GM19395 (cell line): ENCODE data around the gene MAMSTR.
"Not testable (repeated sequence)": the region's sequence is repeated elsewhere in the genome, so short reads cannot be mapped to it uniquely, and the experiment has no call there.

ENCODE experiments used
- ATAC-seq: cut with Tn5 transposase; IDR thresholded peaks from one replicate; pipeline ENCODE4 v1.9.1; 2021; ENCODE audit warnings: mild to moderate bottlenecking, moderate library complexity; ENCODE audit not compliant: unreplicated experiment

MAMSTR gene

DNA sequence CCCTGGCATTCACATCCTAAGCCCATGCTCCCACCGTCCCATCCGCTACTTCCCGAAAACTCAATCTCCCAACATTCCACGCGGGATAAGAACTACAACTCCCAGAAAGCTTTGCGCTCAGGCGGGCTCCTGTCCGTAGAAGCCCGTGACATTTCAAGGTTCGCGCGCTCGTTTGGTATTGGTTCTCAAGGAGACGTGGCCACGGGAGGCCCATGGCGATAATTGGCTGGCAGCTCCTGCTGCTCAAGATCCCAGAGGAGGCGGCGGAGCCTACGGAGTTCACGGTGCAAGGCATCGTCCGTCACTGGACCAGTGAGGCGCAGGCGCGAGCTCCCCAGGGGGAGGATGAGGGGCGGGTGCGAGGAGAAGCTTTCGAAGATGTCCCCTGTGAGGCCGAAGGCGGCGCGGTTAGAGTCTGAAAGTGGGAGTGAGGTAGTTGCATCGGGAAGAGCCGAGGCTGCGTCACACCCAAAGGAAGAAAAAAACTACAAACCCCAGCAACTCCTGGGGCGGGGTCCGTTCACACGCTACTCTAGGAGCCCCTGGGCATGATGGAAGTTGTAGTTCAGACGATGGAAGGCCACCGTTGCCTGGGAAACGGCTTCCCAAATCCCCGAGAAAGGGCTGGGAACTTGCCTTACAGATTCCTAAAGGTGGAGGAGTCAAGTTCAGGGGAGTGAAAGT, 1.2 kb upstream of the MAMSTR start:
- peak; percentile 79 for ATAC-seq

DNA sequence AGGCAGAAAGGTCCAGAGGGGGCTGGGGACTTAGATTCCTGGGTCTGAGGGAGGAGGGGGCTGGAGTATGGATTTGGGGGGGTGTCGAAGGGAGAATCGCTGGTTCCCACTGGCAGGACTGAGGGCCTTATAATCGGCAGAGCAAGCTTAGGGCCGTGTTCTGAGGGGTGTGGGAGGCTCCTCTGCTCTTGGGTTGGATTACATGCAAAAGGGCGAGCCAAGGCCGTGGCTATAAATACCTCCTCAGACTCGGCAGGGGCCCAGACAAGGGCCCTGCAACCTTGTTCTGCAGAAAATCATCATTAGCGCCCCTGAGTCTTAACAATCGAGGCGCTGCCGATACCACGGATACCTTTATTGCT, 707 bp upstream of the MAMSTR start:
- peak; percentile 14 for ATAC-seq

DNA sequence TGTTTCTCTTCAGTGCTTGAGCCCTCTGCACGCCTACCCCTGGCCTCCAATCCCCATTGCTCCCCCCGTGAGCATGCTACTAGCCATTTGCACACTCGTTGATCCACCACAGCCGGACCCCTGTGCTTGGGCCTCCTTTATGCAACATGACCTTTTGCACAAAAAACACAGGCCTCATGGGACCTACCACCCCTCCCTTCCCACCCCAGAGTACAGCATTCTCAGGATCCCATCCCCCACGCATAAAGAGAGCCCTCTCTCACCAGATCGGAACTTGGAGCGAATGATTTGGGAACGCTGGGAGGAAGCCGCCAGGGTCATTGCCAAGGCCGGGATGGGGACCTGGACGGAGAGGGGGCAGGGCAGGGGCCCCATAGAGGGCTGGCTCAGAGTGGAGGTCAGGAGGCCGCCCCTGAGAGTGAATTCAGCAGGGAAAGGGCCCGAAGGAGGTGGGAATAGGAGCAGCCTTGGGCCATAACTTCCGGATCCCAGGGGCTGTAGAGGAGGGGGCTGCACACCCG, 754 bp downstream of the MAMSTR start:
- ATAC-seq = no peak

DNA sequence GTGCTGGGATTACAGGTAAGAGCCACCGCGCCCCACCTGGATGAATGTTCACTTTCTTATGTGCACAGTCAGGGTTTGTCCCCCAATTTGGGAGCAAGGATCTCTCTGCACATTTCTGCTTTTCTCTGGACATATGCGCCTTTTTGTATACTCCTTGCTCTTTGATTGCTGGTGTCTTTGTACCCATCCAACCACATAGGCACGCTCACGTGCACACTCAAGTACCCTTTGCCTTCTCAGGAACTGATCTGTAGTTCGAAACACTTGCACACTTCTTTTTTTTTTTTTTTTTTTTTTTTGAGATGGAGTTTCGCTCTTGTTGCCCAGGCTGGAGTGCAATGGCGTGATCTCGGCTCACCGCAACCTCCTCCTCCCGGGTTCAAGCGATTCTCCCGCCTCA, 1.4 kb downstream of the MAMSTR start:
- not testable (repeated sequence) for ATAC-seq

DNA sequence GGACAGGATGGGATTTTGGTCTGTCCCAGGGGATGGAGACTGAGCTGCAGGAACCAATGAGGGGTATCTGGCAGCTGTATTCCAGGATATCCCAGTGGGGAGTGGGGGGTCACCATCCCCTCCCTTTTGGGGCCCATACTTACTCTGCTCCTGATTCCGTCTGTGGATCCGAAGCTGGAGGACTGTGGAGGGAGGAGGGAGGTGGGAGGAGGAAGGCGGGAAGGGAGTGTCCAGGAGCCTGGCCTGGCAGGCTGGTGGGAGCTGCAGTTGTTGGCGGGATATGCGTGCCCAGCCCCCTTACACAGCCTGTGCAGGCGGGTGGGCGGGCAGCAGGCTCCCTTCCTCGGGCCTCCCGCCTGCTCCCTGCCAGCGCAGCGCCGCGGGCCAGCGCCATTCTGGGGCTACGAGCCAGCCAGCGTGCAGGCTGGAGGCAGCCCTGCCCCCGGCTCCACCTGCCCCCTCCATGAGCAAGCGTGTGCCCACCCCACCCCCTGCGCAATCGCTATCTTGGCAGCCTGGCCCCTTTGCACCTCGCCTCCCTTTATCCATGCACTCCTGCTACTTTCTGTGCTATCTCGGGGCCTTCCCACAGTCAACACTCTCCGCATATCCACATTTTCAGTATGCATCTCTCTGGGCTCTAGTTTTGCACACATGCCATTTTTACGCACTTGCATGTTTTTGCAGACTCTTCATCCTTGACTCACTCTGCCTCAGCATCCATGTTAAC, 2.8 kb downstream of the MAMSTR start:
- ATAC-seq = no peak

DNA sequence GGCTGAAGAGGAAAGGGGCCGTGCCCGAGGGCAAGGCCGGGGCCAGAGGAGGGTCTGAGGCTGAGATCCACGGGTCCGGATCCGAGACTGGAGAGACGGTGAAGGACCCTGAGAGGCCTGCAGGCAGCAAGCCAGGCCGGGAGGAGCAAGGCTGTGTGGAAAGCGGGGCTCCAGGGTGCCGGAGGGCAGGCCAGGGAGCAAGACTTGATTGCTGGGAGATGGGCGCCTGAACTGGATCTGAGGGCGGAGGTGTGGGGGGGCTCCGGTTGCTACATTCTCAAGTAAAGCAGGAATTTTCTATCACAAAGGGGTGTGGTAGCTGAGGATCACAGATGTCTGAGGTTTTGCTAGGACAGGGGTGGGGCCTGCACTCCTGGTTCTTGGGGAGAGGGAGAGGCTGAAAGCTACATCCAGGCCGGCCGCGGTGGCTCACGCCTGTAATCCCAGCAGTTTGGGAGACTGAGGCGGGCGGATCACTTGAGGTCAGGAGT, 3.8 kb downstream of the MAMSTR start:
- no peak for ATAC-seq

DNA sequence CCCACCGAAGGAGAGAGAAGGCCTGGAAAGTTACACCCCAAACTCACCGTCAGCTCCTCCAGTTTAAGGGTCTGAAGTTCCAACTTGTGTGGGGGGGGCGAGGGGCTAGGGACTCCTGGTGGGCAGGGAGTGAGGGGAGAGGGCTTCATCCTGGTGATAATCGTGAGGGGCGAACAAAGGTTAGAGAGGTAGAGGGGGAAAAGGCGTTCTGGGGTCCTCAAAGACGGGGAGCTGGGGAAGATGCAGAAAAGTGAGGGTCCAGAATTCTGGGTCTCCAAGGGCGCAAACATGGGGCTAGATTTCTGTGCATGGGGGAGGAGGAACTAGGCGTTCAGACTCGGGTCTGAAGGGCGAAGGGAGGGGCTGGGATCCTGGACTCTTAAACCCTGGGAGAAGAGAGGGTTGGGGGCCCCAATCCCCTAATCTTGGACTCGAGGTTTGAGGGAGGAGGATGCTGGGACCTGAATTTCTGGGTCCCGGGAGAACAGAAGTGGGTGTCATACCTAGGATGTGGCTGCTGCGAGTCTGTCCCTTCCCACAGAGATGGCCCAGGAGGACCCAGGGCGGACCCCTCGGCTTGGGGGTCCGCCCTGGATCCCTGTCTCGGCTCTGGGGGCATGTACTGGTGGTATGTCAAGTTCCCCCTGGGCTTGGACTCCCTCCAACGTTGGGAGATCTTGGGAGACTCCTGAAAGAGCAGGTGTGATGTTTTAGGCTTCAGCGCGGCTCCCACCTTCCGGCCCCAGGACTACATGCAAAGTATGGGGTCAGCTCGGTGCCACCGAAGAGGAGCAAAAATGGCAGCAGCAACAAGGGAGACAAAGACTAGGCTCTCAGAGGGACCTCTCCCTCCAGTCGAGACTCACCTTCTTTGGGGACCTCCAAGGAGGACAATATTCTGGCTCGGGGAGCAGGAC, 4.5 kb downstream of the MAMSTR start:
- ATAC-seq = no peak

DNA sequence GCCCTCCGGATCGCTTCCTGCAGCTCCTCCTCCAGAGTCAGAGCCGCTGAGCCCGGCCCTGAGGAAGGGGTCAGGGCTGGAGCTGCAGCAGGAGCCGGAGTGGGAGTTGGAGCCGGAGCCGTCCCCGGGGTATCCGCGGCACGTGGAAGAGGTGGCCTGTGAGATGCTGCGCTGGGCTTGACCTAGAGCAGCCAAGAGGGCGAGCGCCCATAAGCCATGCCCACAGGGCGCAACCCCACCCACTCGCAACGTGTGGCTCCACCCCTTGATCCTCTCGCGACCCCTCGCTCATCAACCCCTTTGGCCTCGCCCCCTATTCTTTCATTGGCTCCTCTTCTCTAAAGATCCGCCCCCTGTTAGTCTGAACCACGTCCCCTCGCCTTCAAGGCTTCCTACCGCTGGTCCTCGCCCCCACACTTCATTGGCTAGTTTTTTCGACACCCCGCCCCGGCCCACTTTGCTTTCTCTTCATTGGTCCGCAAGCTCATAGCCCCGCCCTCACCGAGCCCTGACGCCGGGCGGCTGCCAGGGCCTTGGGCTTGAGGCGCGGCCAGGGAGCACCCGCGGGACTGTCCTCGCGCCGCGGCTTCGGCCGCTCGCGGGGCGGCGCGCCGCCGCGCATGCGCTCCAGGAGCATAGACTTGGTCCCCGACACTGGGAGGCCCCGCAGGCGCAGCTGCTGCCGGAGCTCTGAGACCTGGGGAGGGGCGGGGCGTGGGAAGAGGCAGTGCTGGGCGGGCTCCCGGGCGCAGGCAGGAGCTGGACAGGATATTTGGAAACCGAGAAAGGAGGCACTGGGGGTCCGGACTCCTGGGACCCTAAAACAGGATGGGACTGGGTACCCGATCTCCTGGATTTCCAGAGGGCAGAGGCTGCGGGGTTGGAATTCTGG, 5.4 kb downstream of the MAMSTR start:
- ATAC-seq = peak; percentile 92

DNA sequence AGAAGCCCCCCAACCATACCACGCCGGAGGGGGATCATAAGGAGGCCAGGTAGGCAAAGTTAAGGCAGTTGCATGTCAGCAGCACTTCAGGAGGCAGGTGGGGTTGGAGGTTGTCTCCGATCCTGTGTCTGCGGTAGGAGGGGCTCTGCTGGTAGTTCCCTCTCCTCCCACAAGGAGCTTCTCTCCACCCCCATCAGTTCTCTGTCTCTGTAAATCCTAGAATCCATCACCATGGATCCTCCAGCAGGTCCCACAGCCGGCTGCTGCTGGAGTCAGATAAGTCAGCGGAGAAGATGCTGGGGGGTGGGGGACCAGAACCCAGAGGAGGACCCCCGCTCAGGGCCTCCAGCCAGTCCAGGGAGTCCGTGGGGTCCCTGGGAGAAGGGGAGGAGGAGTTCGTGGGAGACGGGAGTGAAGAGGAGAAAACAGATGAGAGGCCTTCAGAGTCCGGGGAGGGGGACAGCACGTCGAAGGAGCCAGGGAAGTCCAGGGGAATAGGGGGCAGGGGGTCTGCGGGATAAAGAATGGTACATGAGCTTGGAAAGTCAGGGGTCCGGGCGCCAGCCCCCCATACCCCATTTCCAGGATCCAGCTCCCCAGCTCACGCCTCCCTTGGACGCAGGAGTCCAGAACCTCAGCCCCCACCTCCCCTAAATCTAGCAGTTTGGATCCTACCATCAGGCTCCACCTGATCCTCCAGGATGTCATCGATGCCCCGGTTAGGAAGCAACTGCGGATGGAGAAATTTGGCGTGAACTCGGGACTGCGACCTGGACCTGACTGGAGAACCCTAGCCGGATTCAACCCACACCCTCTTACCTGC, 6.3 kb downstream of the MAMSTR start:
- ATAC-seq = no peak

DNA sequence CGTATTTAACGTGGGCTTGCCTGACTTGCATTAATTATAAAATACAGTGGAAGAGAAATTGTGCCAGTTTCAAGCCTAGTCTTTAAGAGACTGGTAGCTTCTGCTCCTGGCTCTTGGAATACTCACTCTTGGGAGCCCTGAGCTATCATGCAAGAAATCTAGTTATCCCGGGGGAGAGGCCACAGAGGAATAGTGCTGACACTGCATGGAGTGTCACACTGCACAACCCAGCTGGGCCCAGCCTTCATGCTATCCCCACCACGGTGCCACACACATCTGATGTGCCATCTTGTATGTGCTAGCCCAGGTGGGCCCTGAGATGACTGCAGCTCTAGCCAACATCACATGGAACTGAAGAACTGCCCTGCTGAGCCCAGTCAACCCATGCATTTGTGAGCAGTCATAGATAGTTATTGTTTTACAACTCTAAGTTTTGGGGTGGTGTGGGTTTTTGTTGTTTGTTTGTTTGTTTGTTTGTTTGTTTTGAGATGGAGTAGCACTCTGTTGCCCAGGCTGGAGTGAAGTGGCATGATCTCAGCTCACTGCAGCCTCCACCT, 8.3 kb downstream of the MAMSTR start:
- ATAC-seq = no peak

DNA sequence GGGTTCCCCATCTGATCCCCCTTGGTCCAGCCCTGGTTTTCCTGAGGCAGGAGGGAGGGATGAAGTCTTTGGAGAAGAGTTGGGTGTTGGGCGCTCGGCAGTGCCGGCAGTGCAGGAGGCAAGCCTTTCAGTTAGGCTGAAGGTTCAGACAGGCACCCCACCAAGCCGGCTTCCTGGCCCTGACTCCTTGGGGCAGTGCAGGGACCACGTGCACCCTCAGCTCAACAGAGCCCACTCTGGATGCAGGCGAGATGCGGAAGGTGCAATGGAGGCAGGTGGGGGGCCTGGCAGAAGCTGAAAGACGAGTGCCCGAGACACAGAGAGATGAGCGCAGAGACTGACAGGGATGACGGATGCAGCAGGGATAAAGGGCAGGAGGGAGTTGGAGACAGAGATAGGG, 11.1 kb downstream of the MAMSTR start:
- ATAC-seq = no peak

DNA sequence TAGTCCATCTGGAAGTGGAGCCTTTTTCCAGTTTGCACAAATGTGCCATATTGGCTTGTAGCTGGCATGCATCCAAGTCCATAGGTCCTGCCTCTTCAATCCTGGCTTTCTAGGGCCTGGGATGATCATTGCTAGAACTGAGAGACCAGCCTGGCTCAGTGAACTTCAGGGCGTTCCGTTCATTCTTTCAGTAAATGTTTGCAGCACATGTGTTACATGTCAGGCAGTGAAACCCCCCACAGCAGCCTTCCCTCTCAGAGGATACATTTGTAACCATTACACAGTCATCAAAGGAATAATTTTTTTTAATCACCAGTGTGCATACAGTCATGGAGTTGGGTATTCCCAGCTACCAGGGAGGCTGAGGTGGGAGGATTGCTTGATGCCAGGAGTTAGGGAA, 14.1 kb downstream of the MAMSTR start:
- no peak for ATAC-seq

DNA sequence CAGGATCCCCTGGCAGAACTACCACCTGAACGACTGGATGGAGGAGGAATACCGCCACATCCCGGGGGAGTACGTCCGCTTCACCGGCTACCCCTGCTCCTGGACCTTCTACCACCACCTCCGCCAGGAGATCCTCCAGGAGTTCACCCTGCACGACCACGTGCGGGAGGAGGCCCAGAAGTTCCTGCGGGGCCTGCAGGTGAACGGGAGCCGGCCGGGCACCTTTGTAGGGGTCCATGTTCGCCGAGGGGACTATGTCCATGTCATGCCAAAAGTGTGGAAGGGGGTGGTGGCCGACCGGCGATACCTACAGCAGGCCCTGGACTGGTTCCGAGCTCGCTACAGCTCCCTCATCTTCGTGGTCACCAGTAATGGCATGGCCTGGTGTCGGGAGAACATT, 16.2 kb downstream of the MAMSTR start:
- no peak for ATAC-seq

DNA sequence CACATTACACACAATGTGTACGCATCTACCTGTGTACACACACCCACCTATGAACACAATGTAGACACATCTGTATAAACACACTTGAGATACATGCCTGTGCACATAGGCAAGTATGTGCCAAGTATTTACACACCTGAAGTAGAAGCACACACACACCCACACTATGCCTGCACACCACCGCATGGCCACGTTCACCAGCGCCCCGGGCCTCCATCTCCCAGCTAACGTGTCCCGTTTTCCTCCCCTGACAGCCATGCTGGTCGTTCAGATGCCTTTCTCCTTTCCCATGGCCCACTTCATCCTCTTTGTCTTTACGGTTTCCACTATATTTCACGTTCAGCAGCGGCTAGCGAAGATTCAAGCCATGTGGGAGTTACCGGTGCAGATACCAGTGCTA, 16.8 kb downstream of the MAMSTR start:
- no peak for ATAC-seq

DNA sequence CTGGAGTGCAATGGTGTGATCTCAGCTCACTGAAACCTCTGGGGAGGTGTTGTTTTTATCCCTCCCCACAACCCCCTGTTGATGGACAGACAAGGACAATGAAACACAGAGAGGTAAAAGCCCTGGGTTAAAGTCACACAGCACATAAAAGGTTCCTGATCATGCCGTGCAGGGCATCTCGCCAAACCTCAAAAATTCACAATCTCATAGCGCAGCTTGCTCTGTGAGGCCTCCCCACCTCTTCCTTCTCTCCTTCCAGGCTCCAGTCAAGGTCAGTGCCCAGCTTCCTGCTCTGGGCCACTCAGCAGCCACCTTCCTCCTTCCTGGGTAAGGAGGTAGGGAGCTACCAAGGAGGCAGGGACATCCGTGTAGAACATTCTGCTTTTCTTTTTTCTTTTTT, 21.5 kb downstream of the MAMSTR start:
- no peak for ATAC-seq

DNA sequence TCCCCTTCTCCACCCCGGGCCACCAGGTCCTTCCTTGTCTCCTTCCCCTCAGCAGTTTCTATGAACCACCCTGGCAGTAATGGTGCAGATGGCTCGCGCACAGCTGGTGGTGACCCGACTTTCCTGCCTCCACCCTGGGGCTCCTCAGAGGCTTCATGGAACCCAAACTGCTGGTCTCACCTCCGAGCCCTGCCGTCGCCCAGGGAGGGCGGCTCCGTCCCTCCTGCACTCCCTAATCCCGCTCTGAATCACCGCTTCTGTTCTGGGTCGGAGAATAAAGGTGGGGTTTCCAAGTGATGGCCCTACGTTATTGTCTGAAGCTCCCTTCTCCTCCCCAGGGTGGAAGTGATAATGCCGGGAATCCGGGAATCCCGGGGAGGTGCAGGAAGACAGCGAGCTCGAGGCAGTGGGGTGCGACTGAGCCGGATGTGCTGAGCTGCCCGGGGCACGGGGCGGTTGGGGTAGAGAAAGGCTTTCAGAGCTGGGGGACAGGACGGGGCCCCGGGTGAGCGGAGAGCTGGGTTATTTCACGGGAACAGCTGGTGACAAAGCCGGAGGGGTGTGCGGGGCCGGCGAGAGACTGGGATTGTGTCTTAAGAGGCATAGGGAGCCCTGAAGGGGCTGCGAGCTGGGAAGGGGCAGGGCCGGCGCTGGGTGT, 23.0 kb downstream of the MAMSTR start:
- ATAC-seq = no peak

DNA sequence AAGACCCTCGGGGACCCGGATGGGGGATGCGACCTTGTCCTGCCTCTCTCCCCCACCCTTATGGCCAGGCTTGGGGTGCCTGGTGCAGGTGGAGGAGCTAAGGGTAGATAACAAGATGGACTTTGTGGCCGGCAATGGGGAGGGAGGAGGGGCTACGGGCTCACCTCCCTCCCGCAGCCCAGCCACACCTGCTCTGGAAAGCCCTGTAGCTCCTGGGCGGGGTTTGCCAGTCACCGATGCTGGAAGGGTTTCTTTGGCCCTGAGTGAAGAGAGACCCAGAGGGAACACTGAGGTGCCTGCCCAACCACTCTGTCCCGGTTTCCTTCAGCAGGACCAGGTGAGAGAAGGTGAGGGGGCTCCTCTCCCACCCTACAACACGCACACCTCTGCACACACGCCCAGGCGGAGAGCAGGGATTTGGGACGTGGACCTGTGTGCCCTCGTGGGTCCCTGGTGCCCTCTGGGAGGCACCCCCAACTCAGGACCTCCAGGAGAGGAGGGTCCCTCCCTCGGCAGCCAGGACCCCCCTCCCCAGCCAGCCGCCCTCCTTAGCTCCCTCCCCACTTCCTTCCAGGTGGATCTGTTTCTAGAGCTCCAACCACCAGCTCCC, 23.7 kb downstream of the MAMSTR start, which contains the start of gene FUT2:
Gene FUT2, plus strand, starts transcription at position 229 of the 610 bp plus-strand sequence. CDS start 6,986 bp downstream, outside the sequence.
- ATAC-seq = no peak

DNA sequence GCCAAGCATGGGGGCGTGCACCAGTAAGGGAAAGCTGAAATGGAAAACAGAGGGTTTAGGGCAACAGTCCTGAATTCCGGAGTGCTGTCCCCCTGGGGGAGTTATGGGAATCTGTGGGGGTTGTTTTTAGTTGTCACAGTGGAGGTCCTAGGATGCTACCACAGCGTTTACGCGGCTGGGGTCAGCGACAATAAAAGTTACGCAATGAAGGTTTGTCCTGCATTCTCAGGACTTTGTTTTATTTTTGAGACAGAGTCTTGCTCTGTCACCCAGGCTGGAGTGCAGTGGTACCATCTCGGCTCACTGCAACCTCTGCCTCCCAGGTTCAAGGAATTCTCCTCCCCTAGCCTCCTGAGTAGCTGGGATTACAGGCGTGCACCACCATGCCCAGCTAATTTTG, 25.9 kb downstream of the MAMSTR start:
- ATAC-seq = not testable (repeated sequence)
